GM23338 (cell line): ENCODE measurements around the gene CREB1. TPM values are rescaled to one million over a fixed set of nuclear protein-coding genes. Genes with fewer than 3 reads are reported as not detected.

ENCODE experiments used
- ATAC-seq: fragments of 200-7000 bp; cut with Tn5 transposase; 3 replicates; pipeline ENCODE4 v1.9.1; 2020
- DNase-seq: peaks from one replicate; pipeline ENCODE4 v3.0.0-alpha.2; 2015; ENCODE audit warnings: low spot score
- H2AFZ ChIP-seq: fragments of 200-600 bp; sonication (generic); 2 replicates; pipeline ENCODE4 v1.8.0; 2016; ENCODE audit warnings: antibody characterized with exemption, mild to moderate bottlenecking, moderate library complexity
- H3F3A ChIP-seq: fragments of 200-600 bp; sonication (generic); replicated peaks from 2 replicates; pipeline ENCODE4 v1.8.0; 2017; ENCODE audit warnings: antibody characterized with exemption, mixed run types, low read depth
- H3K27ac ChIP-seq: fragments of 200-600 bp; sonication (generic); 2 replicates; pipeline ENCODE4 v1.6.1; 2016; ENCODE audit warnings: low read depth
- H3K27me3 ChIP-seq: fragments of 200-600 bp; sonication (generic); 2 replicates; pipeline ENCODE4 v1.8.0; 2016; ENCODE audit warnings: mild to moderate bottlenecking, mixed run types, moderate library complexity; ENCODE audit not compliant: insufficient read depth
- H3K36me3 ChIP-seq: fragments of 200-600 bp; sonication (generic); 2 replicates; pipeline ENCODE4 v1.8.0; 2016; ENCODE audit warnings: mild to moderate bottlenecking; ENCODE audit not compliant: insufficient read depth
- H3K4me1 ChIP-seq: fragments of 200-600 bp; sonication (generic); 2 replicates; pipeline ENCODE4 v1.8.0; 2016; ENCODE audit warnings: mild to moderate bottlenecking, moderate library complexity; ENCODE audit not compliant: insufficient read depth
- H3K4me2 ChIP-seq: fragments of 200-600 bp; sonication (generic); 2 replicates; pipeline ENCODE4 v1.7.1; 2017; ENCODE audit warnings: mixed run types
- H3K4me3 ChIP-seq: fragments of 200-600 bp; sonication (generic); 2 replicates; pipeline ENCODE4 v1.6.1; 2016; ENCODE audit warnings: mixed run types
- H3K79me2 ChIP-seq: fragments of 200-600 bp; sonication (generic); replicated peaks from 2 replicates; pipeline ENCODE4 v1.8.0; 2017; ENCODE audit warnings: mild to moderate bottlenecking; ENCODE audit not compliant: insufficient read depth
- H3K9me2 ChIP-seq: fragments of 200-600 bp; sonication (generic); 2 replicates; pipeline ENCODE4 v1.8.0; 2017; ENCODE audit not compliant: insufficient read depth
- H4K20me1 ChIP-seq: fragments of 200-600 bp; sonication (generic); replicated peaks from 2 replicates; pipeline ENCODE4 v1.8.0; 2017; ENCODE audit warnings: mild to moderate bottlenecking; ENCODE audit not compliant: insufficient read depth
- H3K27ac Mint-ChIP-seq: 2 replicates; pipeline ENCODE4 v1.8.0; 2020; ENCODE audit warnings: inconsistent platforms, mild to moderate bottlenecking, moderate library complexity, mixed read lengths
- H3K27me3 Mint-ChIP-seq: 3 replicates; pipeline ENCODE4 v1.8.0; 2022; ENCODE audit warnings: low read depth, mild to moderate bottlenecking, moderate library complexity, mixed read lengths, inconsistent platforms; ENCODE audit not compliant: insufficient read depth, poor library complexity
- H3K36me3 Mint-ChIP-seq: 3 replicates; pipeline ENCODE4 v1.8.0; 2021; ENCODE audit warnings: low read depth, mild to moderate bottlenecking, inconsistent platforms, moderate library complexity, mixed read lengths
- H3K4me1 Mint-ChIP-seq: 3 replicates; pipeline ENCODE4 v1.8.0; 2020; ENCODE audit warnings: mild to moderate bottlenecking, inconsistent platforms, mixed read lengths
- H3K4me3 Mint-ChIP-seq: 3 replicates; pipeline ENCODE4 v1.8.0; 2021; ENCODE audit warnings: moderate library complexity, mild to moderate bottlenecking, inconsistent platforms, mixed read lengths
- H3K9me3 Mint-ChIP-seq: 3 replicates; pipeline ENCODE4 v1.8.0; 2020; ENCODE audit warnings: moderate library complexity, mild to moderate bottlenecking, inconsistent platforms, mixed read lengths
- CREB1 ChIP-seq: fragments of 250-450 bp; sonication (Bioruptor Pico); IDR thresholded peaks from 2 replicates; pipeline ENCODE4 v1.5.0; 2020; ENCODE audit warnings: low read depth, mild to moderate bottlenecking, moderate library complexity
- CTCF ChIP-seq, 2 experiments: fragments of 200-600 bp in 1 of 2; sonication (generic) in 1 of 2; conservative IDR thresholded peaks; 2 replicates each; pipeline versions ENCODE4 v1.5.1 to v1.6.1; 2016 to 2017; ENCODE audit warnings: antibody characterized with exemption in 2 of 2, low read depth in 2 of 2, mild to moderate bottlenecking in 2 of 2, moderate library complexity in 1 of 2
- ETS1 ChIP-seq: IDR thresholded peaks from 2 replicates; pipeline ENCODE4 v1.6.1; 2016; ENCODE audit warnings: antibody characterized with exemption
- EZH2 ChIP-seq: fragments of 200-600 bp; sonication (generic); IDR thresholded peaks from one replicate; pipeline ENCODE4 v1.8.0; 2017; ENCODE audit warnings: antibody characterized with exemption, mild to moderate bottlenecking, low read depth; ENCODE audit not compliant: unreplicated experiment
- EZH2phosphoT487 ChIP-seq: fragments of 200-600 bp; sonication (generic); IDR thresholded peaks from one replicate; pipeline ENCODE4 v1.8.1; 2018; ENCODE audit warnings: antibody characterized with exemption; ENCODE audit not compliant: unreplicated experiment
- JUNB ChIP-seq: IDR thresholded peaks from one replicate; pipeline ENCODE4 v1.6.1; 2016; ENCODE audit warnings: antibody characterized with exemption; ENCODE audit not compliant: unreplicated experiment
- NANOG ChIP-seq: IDR thresholded peaks from 2 replicates; pipeline ENCODE4 v1.6.1; 2016; ENCODE audit warnings: antibody characterized with exemption, borderline replicate concordance
- POLR2AphosphoS5 ChIP-seq: IDR thresholded peaks from 2 replicates; pipeline ENCODE4 v1.6.1; 2016; ENCODE audit warnings: antibody characterized with exemption, low read depth
- REST ChIP-seq: IDR thresholded peaks from one replicate; pipeline ENCODE4 v1.6.1; 2018; ENCODE audit warnings: antibody characterized with exemption; ENCODE audit not compliant: unreplicated experiment
- STAT1 ChIP-seq: IDR thresholded peaks from one replicate; pipeline ENCODE4 v1.6.1; 2016; ENCODE audit warnings: antibody characterized with exemption; ENCODE audit not compliant: unreplicated experiment
- ZNF114 ChIP-seq: fragments of 250-450 bp; sonication (Bioruptor Pico); IDR thresholded peaks from 2 replicates; pipeline ENCODE4 v1.5.0; 2020; ENCODE audit warnings: mild to moderate bottlenecking, moderate library complexity
- ZNF331 ChIP-seq: fragments of 250-450 bp; sonication (Bioruptor Pico); IDR thresholded peaks from 2 replicates; pipeline ENCODE4 v1.5.0; 2020; ENCODE audit warnings: low read depth, mild to moderate bottlenecking, moderate library complexity
- polyA plus RNA-seq: library from polyadenylated mRNA; unstranded; fragments of >200 nt; fragmentation: Nextera tagmentation; extraction: Ambion mirVana; gene quantifications from 2 replicates; pipeline ENCODE4 v1.2.1, GENCODE V29; 2016
- total RNA-seq: library from RNA; depleted of rRNA; stranded (reverse); fragments of >200 nt; shearing (Covaris generic); gene quantifications from 2 replicates; pipeline ENCODE4 v1.2.3, GENCODE V29; 2014

Gene CREB1
- total and polyA plus RNA-seq, 2 experiments from 2014 or later = 40.3 to 104 TPM

GRCh38 chr2:207621501-207622039, 91.8 kb downstream of the CREB1 start:
- Histone ChIP-seq H3K27me3 (no peaks in the 10 kb centered on the region), H3K4me3 (no peak overlapping the region), H2AFZ (no peak overlapping the region), H4K20me1 (peaks cover 20% of the 10 kb centered on the region), H3K4me1 (peaks cover 9% of the 10 kb centered on the region; the same call in 1 of the 2 replicates), H3K9me2 (no peaks in the 10 kb centered on the region), H3K4me2 (no peak overlapping the region), H3K27ac (no peak overlapping the region), H3K79me2 (peaks cover 24% of the 10 kb centered on the region), H3F3A (peaks cover 22% of the 10 kb centered on the region), H3K36me3 (peaks cover 43% of the 10 kb centered on the region)
- no peak for TF ChIP-seq ZNF331 (CRISPR knock-in tag)
- 0 out of 2 replicates have a peak, but pooled peaks have one; percentile 17 for TF ChIP-seq POLR2AphosphoS5
- peaks cover 73% of the 10 kb centered on the region for H3K36me3 Mint-ChIP-seq
- ATAC-seq = no peak
- H3K27ac Mint-ChIP-seq = no peak overlapping the region
- no peaks in the 10 kb centered on the region for H3K9me3 Mint-ChIP-seq
- no peak overlapping the region for H3K4me3 Mint-ChIP-seq
- H3K27me3 Mint-ChIP-seq = peaks cover 14% of the 10 kb centered on the region
- DNase-seq = no peak
- peaks cover 8% of the 10 kb centered on the region for H3K4me1 Mint-ChIP-seq

GRCh38 chr2:207624185-207625013, 94.6 kb downstream of the CREB1 start:
- Mint-ChIP-seq H3K4me3 (peak overlapping the region; percentile 90), H3K4me1 (peaks cover 9% of the 10 kb centered on the region), H3K36me3 (peaks cover 49% of the 10 kb centered on the region), H3K27me3 (peaks cover 12% of the 10 kb centered on the region), H3K9me3 (no peaks in the 10 kb centered on the region), H3K27ac (peak overlapping the region; percentile 89)
- H3F3A ChIP-seq = peaks cover 24% of the 10 kb centered on the region
- peak; percentile 82 for DNase-seq
- peak overlapping the region; percentile 82 for H3K4me2 ChIP-seq
- H3K79me2 ChIP-seq = peaks cover 17% of the 10 kb centered on the region
- H3K4me1 ChIP-seq = peaks cover 15% of the 10 kb centered on the region
- H4K20me1 ChIP-seq = peaks cover 12% of the 10 kb centered on the region; the same call in 1 of the 2 replicates
- no peak overlapping the region; the same call in 1 of the 2 replicates for H2AFZ ChIP-seq
- no peaks in the 10 kb centered on the region for H3K9me2 ChIP-seq
- ATAC-seq = peak; percentile 38
- H3K27me3 ChIP-seq = no peaks in the 10 kb centered on the region
- H3K36me3 ChIP-seq = peaks cover 20% of the 10 kb centered on the region
- peak overlapping the region; percentile 97 for H3K4me3 ChIP-seq
- peak overlapping the region; percentile 96 for H3K27ac ChIP-seq
- TF ChIP-seq CREB1 (no peak), CTCF (conservative IDR thresholded peaks at IDR 0.05; ENCODE audit: low read depth in 2 of 2) (no peak), EZH2phosphoT487 (no peak), STAT1 (no peak), NANOG (no peak), JUNB (no peak), POLR2AphosphoS5 (no peak), ETS1 (no peak), ZNF331 (CRISPR knock-in tag) (no peak), EZH2 (no peak), ZNF114 (no peak), REST (no peak)
